CD4-positive, alpha-beta T cell (primary cell): ENCODE measurements around the gene MTRR. TPM values are rescaled to one million over a fixed set of nuclear protein-coding genes. Genes with fewer than 3 reads are reported as not detected.
A peak's percentile ranks its signal among the peaks of the same experiment; 100 is the strongest.

ENCODE experiments used
- ATAC-seq: fragments of 200-7000 bp; cut with Tn5 transposase; one replicate; pipeline ENCODE4 v1.10.0; 2022; ENCODE audit warnings: mild to moderate bottlenecking; ENCODE audit not compliant: poor library complexity
- CTCF ChIA-PET: fragments of 350-600 bp; sonication (Branson Sonifier 250); formaldehyde crosslinking; loops from one replicate; lab custom pipeline; 2021; ENCODE audit warnings: antibody characterized with exemption, inconsistent platforms; lab: Charles Lee
- POLR2A ChIA-PET: fragments of 350-600 bp; sonication (Branson Sonifier 250); formaldehyde crosslinking; loops from one replicate; lab custom pipeline; 2021; ENCODE audit warnings: antibody characterized with exemption, inconsistent platforms; lab: Charles Lee
- DNase-seq, 14 experiments: peaks; one replicate each; pipeline ENCODE4 v3.0.0-alpha.2; 2013 to 2020; ENCODE audit warnings: mixed read lengths in 2 of 14
- H3K27ac ChIP-seq, 2 donors: one replicate each; pipeline versions ENCODE4 v1.5.1 to v1.7.0; 2013; ENCODE audit warnings: low read length in 2 of 2, low read depth in 1 of 2, mild to moderate bottlenecking in 1 of 2
- H3K27me3 ChIP-seq, 2 experiments: 1 replicate in 1 of 2; 2 replicates in 1 of 2; pipeline versions ENCODE4 v1.6.1 to v1.7.0; 2013; ENCODE audit warnings: low read length in 2 of 2, control low read depth in 1 of 2, mild to moderate bottlenecking in 1 of 2, moderate library complexity in 1 of 2; ENCODE audit not compliant: insufficient read depth in 2 of 2, control insufficient read depth in 1 of 2
- H3K36me3 ChIP-seq: one replicate; pipeline ENCODE4 v1.6.1; 2013; ENCODE audit warnings: low read length, control low read depth; ENCODE audit not compliant: insufficient read depth
- H3K4me1 ChIP-seq: one replicate; pipeline ENCODE4 v1.6.1; 2013; ENCODE audit warnings: low read length, control low read depth; ENCODE audit not compliant: insufficient read depth
- H3K4me3 ChIP-seq: one replicate; pipeline ENCODE4 v1.5.1; 2013; ENCODE audit warnings: mild to moderate bottlenecking, low read length, moderate library complexity
- H3K9me3 ChIP-seq, 2 experiments: 1 replicate in 1 of 2; 2 replicates in 1 of 2; pipeline versions ENCODE4 v1.6.1 to v1.7.0; 2013; ENCODE audit warnings: low read length in 2 of 2, mild to moderate bottlenecking in 2 of 2, control low read depth in 1 of 2, moderate library complexity in 1 of 2; ENCODE audit not compliant: control insufficient read depth in 1 of 2, insufficient read depth in 1 of 2
- H3K27ac Mint-ChIP-seq: one replicate; pipeline ENCODE4 v1.8.0; 2020; ENCODE audit warnings: mixed read lengths
- H3K27me3 Mint-ChIP-seq: one replicate; pipeline ENCODE4 v1.8.0; 2021; ENCODE audit warnings: mixed read lengths
- H3K36me3 Mint-ChIP-seq: one replicate; pipeline ENCODE4 v1.8.0; 2021; ENCODE audit warnings: low read depth, mixed read lengths
- H3K4me1 Mint-ChIP-seq: one replicate; pipeline ENCODE4 v1.8.0; 2021; ENCODE audit warnings: low read depth, mixed read lengths
- H3K4me3 Mint-ChIP-seq: one replicate; pipeline ENCODE4 v1.8.0; 2020; ENCODE audit warnings: mild to moderate bottlenecking, mixed read lengths
- H3K9me3 Mint-ChIP-seq: one replicate; pipeline ENCODE4 v1.8.0; 2020; ENCODE audit warnings: mixed read lengths
- intact Hi-C, 2 experiments: fragments of 100-400 bp; cut with DNase I in 1 of 2; cut with micrococcal nuclease in 1 of 2; formaldehyde crosslinking; loops; one replicate each; pipeline versions ENCODE4 v1.15.1 to v1.9.0; 2023 to 2025; cut with DNase I, micrococcal nuclease
- total RNA-seq, 174 experiments: library from RNA in 2 of 174; stranded (reverse) in 2 of 174; gene quantifications; one replicate each; pipeline ENCODE4 v1.2.3 and lab custom pipeline; 2021 to 2026
- TF ChIP-seq, protein P1 (sequence below): fragments of 200-600 bp; IDR thresholded peaks from one replicate; pipeline ENCODE4 v1.8.0; 2022; ENCODE audit warnings: antibody characterized with exemption, mild to moderate bottlenecking

The MTRR gene
- total RNA-seq, 2 experiments from 2014 or later: 74.6 to 77.5 TPM

DNA sequence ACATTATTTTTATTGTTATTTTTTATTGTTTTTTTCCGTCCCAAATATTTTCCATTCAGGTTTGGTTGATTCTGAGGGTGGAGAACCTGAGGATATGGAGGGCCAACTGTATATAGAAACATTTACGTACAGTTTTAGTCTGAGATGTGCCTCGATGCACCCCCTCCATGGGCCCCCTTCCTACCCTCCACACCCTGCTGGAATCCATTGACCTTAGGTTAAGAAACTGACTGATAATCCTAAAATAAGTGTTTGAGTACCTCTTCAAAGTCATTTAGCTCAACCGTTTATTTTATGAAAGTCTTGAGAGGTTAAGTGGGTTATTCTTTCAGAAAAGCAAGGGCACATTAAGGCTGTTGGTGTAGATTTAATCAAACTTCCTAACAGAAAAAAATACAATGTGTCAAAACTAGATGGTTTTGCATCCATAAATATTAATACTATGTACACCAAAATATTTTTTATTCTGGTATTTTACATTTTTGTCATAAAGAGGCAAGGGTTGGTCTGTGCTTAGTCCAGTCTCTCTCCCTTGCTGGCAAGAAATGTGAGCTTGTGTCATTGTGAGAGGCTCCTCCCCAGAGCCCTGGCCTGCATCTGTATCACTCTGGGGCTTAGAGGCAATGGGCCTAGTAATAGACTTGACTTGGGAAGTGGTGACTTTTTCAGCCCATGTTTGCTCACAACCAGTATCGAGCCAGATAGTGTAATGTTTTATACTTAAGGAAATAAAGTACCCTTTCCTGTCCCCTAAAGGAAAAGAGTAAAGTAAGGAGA is 15.7 kb downstream of the MTRR start:
- H3K27ac ChIP-seq: no peak overlapping the region
- Mint-ChIP-seq H3K4me1 (peaks cover 28% of the 10 kb centered on the region), H3K27me3 (no peaks in the 10 kb centered on the region), H3K36me3 (peaks cover 99% of the 10 kb centered on the region), H3K4me3 (no peak overlapping the region), H3K9me3 (no peaks in the 10 kb centered on the region), H3K27ac (no peak overlapping the region)
- ChIA-PET POLR2A (no interaction called here), CTCF (no interaction called here)
- H3K4me1 ChIP-seq: no peaks in the 10 kb centered on the region
- no peaks in the 10 kb centered on the region for H3K9me3 ChIP-seq
- no peak overlapping the region for H3K4me3 ChIP-seq
- no peaks in the 10 kb centered on the region for H3K27me3 ChIP-seq
- intact Hi-C loops: no loop called here
- TF ChIP-seq, protein P1, sequence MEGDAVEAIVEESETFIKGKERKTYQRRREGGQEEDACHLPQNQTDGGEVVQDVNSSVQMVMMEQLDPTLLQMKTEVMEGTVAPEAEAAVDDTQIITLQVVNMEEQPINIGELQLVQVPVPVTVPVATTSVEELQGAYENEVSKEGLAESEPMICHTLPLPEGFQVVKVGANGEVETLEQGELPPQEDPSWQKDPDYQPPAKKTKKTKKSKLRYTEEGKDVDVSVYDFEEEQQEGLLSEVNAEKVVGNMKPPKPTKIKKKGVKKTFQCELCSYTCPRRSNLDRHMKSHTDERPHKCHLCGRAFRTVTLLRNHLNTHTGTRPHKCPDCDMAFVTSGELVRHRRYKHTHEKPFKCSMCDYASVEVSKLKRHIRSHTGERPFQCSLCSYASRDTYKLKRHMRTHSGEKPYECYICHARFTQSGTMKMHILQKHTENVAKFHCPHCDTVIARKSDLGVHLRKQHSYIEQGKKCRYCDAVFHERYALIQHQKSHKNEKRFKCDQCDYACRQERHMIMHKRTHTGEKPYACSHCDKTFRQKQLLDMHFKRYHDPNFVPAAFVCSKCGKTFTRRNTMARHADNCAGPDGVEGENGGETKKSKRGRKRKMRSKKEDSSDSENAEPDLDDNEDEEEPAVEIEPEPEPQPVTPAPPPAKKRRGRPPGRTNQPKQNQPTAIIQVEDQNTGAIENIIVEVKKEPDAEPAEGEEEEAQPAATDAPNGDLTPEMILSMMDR: no peak
- ATAC-seq: no peak
- peaks cover 86% of the 10 kb centered on the region for H3K36me3 ChIP-seq
- DNase-seq: no peak

DNA sequence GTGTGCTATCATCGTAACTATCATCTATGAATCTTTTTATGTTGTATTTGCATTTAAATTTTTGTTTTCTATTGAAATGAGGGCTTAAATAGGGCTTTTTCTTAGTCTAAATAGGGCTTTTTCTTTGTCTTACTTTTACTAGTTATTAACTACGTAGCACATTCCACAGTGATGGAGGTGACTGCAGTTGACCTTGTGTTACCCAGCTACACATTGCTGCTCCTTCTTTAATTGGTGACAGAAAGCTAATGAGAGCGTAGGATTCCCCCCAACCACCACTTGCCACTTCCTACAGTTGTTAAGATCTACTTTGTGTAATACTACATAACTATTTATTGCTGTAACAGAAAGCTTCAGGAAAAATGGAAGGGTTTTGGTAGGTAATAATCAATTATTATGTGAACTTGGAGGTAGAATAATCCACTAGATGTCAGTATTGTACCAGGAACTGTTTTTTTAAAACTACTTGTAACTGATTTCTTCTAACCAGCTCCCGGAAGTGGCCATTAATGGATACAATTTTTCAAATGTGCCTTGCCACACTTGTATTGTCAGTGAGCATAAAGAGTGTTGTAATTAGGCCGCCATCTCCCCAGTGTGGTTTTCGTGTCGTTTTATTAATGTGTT is 18.0 kb downstream of the MTRR start:
- Histone ChIP-seq H3K36me3 (peaks cover 77% of the 10 kb centered on the region), H3K4me3 (no peak overlapping the region), H3K27me3 (no peaks in the 10 kb centered on the region), H3K9me3 (no peaks in the 10 kb centered on the region), H3K27ac (no peak overlapping the region), H3K4me1 (no peaks in the 10 kb centered on the region)
- CTCF ChIA-PET: interaction anchor here (1.0 to 1.5 kb wide), 8 partner anchors 11 to 108 kb away, joined by 3 to 14 read pairs (median 4); partner anchors contain the start of genes FASTKD3 and MTRR
- no peak overlapping the region for H3K4me3 Mint-ChIP-seq
- intact Hi-C loops: no loop called here
- peaks cover 95% of the 10 kb centered on the region for H3K36me3 Mint-ChIP-seq
- ATAC-seq (peak; percentile 44), DNase-seq (peak in 3 of 14 experiments; percentile 54 to 64 (median 54))
- peaks cover 10% of the 10 kb centered on the region for H3K4me1 Mint-ChIP-seq
- TF ChIP-seq, protein P1: peak; percentile 68
- no peaks in the 10 kb centered on the region for H3K9me3 Mint-ChIP-seq
- H3K27ac Mint-ChIP-seq: no peak overlapping the region
- POLR2A ChIA-PET: interaction anchor here (0.9 to 1.5 kb wide), 3 partner anchors 9 to 18 kb away, joined by 3 read pairs; partner anchors contain the start of genes FASTKD3 and MTRR
- H3K27me3 Mint-ChIP-seq: no peaks in the 10 kb centered on the region

DNA sequence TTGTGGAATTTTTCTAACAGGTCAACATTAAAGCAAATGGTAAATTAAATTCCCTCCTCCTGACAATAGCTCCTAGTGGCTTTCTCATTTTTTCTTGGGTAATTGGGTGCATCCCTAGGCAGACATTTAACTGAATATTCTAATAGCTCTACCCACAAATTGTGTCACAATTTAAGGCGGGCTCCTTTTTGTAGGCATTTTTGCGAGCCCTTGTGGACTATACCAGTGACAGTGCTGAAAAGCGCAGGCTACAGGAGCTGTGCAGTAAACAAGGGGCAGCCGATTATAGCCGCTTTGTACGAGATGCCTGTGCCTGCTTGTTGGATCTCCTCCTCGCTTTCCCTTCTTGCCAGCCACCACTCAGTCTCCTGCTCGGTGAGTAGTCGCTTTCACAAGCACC is 20.0 kb downstream of the MTRR start:
- no peaks in the 10 kb centered on the region for H3K9me3 ChIP-seq
- no peaks in the 10 kb centered on the region for H3K27me3 ChIP-seq
- no peaks in the 10 kb centered on the region for H3K4me1 ChIP-seq
- TF ChIP-seq, protein P1: no peak
- no peaks in the 10 kb centered on the region for H3K9me3 Mint-ChIP-seq
- ChIA-PET CTCF (no interaction called here), POLR2A (interaction anchor here (1.2 kb wide), 1 partner anchor 19 kb away, joined by 3 read pairs; no protein-coding TSS in a partner anchor)
- intact Hi-C loops: no loop called here
- no peaks in the 10 kb centered on the region for H3K27me3 Mint-ChIP-seq
- H3K4me3 Mint-ChIP-seq: no peak overlapping the region
- H3K36me3 Mint-ChIP-seq: peaks cover 96% of the 10 kb centered on the region
- ATAC-seq (no peak), DNase-seq (no peak)
- H3K36me3 ChIP-seq: peaks cover 78% of the 10 kb centered on the region
- no peak overlapping the region for H3K27ac Mint-ChIP-seq
- H3K4me1 Mint-ChIP-seq: peaks cover 8% of the 10 kb centered on the region
- H3K4me3 ChIP-seq: no peak overlapping the region
- H3K27ac ChIP-seq: no peak overlapping the region
